ENCODE results near the gene GRIP2. TPM values are rescaled to one million over a fixed set of nuclear protein-coding genes. Genes with fewer than 3 reads are reported as not detected.

Gene GRIP2
- total RNA-seq, 4 donors from 2014 or later = 0.77 to 8.0 (median 2.1) TPM

GRCh38 chr3:14455571-14456317 is 84.4 kb downstream of the GRIP2 start:
- Histone ChIP-seq H3K9me3 (no peaks in the 10 kb centered on the region), H3K27ac (peak overlapping the region; percentile 13 to 47), H3K4me1 (peaks cover 8 to 13% of the 10 kb centered on the region in 2 donors), H3K4me3 (no peak overlapping the region), H3K27me3 (no peaks in the 10 kb centered on the region), H3K36me3 (no peaks in the 10 kb centered on the region)
- intact Hi-C loops (cut with DNase I; ENCODE audit: low total_unique reads) = no loop called here
- TF ChIP-seq CTCF (IDR thresholded peaks at IDR 0.05) (no peak), POLR2A (IDR thresholded peaks at IDR 0.05) (no peak)
- peak in 1 of 2 donors; percentile 52 for DNase-seq

- intact Hi-C loops (cut with DNase I; ENCODE audit: low total_unique reads) = no loop called here
- Histone ChIP-seq H3K27me3 (no peaks in the 10 kb centered on the region), H3K4me3 (no peak overlapping the region), H3K27ac (peak overlapping the region; percentile 78 to 90), H3K36me3 (no peaks in the 10 kb centered on the region), H3K4me1 (peaks cover 8 to 13% of the 10 kb centered on the region in 2 donors), H3K9me3 (no peaks in the 10 kb centered on the region)
- no peak for TF ChIP-seq CTCF (IDR thresholded peaks at IDR 0.05)
- TF ChIP-seq POLR2A (IDR thresholded peaks at IDR 0.05) = no peak
- DNase-seq = no peak
Measured at GRCh38 chr3:14454639-14455310, 85.4 kb downstream of the GRIP2 start.

GRCh38 chr3:14453876-14454638 is 86.1 kb downstream of the GRIP2 start:
- no peak for DNase-seq
- intact Hi-C loops (cut with DNase I; ENCODE audit: low total_unique reads) = no loop called here
- Histone ChIP-seq H3K4me3 (no peak overlapping the region), H3K36me3 (no peaks in the 10 kb centered on the region), H3K27me3 (no peaks in the 10 kb centered on the region), H3K9me3 (no peaks in the 10 kb centered on the region), H3K27ac (peak overlapping the region; percentile 78 to 90), H3K4me1 (peaks cover 8 to 13% of the 10 kb centered on the region in 2 donors)
- TF ChIP-seq CTCF (IDR thresholded peaks at IDR 0.05) (no peak), POLR2A (IDR thresholded peaks at IDR 0.05) (no peak)

GRCh38 chr3:14452740-14453710 is 87.1 kb downstream of the GRIP2 start:
- Histone ChIP-seq H3K27ac (peak overlapping the region; percentile 78 to 90), H3K36me3 (no peaks in the 10 kb centered on the region), H3K9me3 (no peaks in the 10 kb centered on the region), H3K4me3 (no peak overlapping the region), H3K4me1 (peaks cover 8 to 13% of the 10 kb centered on the region in 2 donors), H3K27me3 (no peaks in the 10 kb centered on the region)
- intact Hi-C loops (cut with DNase I; ENCODE audit: low total_unique reads) = no loop called here
- TF ChIP-seq CTCF (IDR thresholded peaks at IDR 0.05) (peak in 3 of 4 experiments; percentile 11 to 48 (median 15)), POLR2A (IDR thresholded peaks at IDR 0.05) (no peak)
- DNase-seq = peak; percentile 96 to 98
